Trophoblast cell (in vitro differentiated cells and primary cell): ENCODE measurements around the gene LRP1-AS.

ENCODE experiments used
- DNase-seq, 2 donors: peaks; one replicate each; pipeline ENCODE4 v3.0.0-alpha.2; 2016
- H2AFZ ChIP-seq: 2 replicates; pipeline ENCODE4 v1.6.1; 2013; ENCODE audit warnings: low read length, moderate library complexity, mild to moderate bottlenecking; ENCODE audit not compliant: insufficient read depth, poor library complexity
- H2AK5ac ChIP-seq: 2 replicates; pipeline ENCODE4 v1.6.1; 2013; ENCODE audit warnings: mild to moderate bottlenecking, low read length
- H2BK120ac ChIP-seq: 2 replicates; pipeline ENCODE4 v1.6.1; 2013; ENCODE audit warnings: low read length, mild to moderate bottlenecking, moderate library complexity; ENCODE audit not compliant: insufficient read depth, poor library complexity
- H2BK12ac ChIP-seq: 2 replicates; pipeline ENCODE4 v1.6.1; 2013; ENCODE audit warnings: mild to moderate bottlenecking, low read length, moderate library complexity
- H2BK5ac ChIP-seq: 2 replicates; pipeline ENCODE4 v1.6.1; 2013; ENCODE audit warnings: low read length, low read depth, moderate library complexity, mild to moderate bottlenecking; ENCODE audit not compliant: poor library complexity
- H3K14ac ChIP-seq: 2 replicates; pipeline ENCODE4 v1.6.1; 2013; ENCODE audit warnings: mild to moderate bottlenecking, low read length
- H3K18ac ChIP-seq: 2 replicates; pipeline ENCODE4 v1.6.1; 2013; ENCODE audit warnings: mild to moderate bottlenecking, low read length
- H3K23ac ChIP-seq: 2 replicates; pipeline ENCODE4 v1.6.1; 2013; ENCODE audit warnings: low read length
- H3K27ac ChIP-seq: 2 replicates; pipeline ENCODE4 v1.5.1; 2013; ENCODE audit warnings: low read depth, mild to moderate bottlenecking, inconsistent platforms, low read length, moderate library complexity
- H3K27me3 ChIP-seq: 2 replicates; pipeline ENCODE4 v1.6.1; 2013; ENCODE audit warnings: inconsistent platforms, mild to moderate bottlenecking, low read length, moderate library complexity; ENCODE audit not compliant: insufficient read depth
- H3K36me3 ChIP-seq, 2 experiments: 1 replicate in 1 of 2; 2 replicates in 1 of 2; pipeline ENCODE4 v1.6.1; 2013; ENCODE audit warnings: low read length in 2 of 2, mild to moderate bottlenecking in 2 of 2, moderate library complexity in 1 of 2; ENCODE audit not compliant: insufficient read depth in 2 of 2, control insufficient read depth in 1 of 2
- H3K4ac ChIP-seq: 2 replicates; pipeline ENCODE4 v1.6.1; 2013; ENCODE audit warnings: low read depth, mild to moderate bottlenecking, low read length, moderate library complexity
- H3K4me1 ChIP-seq, 2 experiments: 1 replicate in 1 of 2; 2 replicates in 1 of 2; pipeline ENCODE4 v1.6.1; 2013; ENCODE audit warnings: low read length in 2 of 2, mild to moderate bottlenecking in 2 of 2, moderate library complexity in 1 of 2; ENCODE audit not compliant: insufficient read depth in 2 of 2, control insufficient read depth in 1 of 2
- H3K4me2 ChIP-seq: 2 replicates; pipeline ENCODE4 v1.6.1; 2013; ENCODE audit warnings: inconsistent platforms, mild to moderate bottlenecking, low read length, moderate library complexity
- H3K4me3 ChIP-seq: 2 replicates; pipeline ENCODE4 v1.5.1; 2013; ENCODE audit warnings: mild to moderate bottlenecking, low read depth, low read length, inconsistent platforms
- H3K79me1 ChIP-seq: one replicate; pipeline ENCODE4 v1.6.1; 2013; ENCODE audit warnings: low read length
- H3K79me2 ChIP-seq: 2 replicates; pipeline ENCODE4 v1.6.1; 2013; ENCODE audit warnings: low read length, mild to moderate bottlenecking; ENCODE audit not compliant: control insufficient read depth, insufficient read depth, poor library complexity
- H3K9ac ChIP-seq: 2 replicates; pipeline ENCODE4 v1.6.1; 2013; ENCODE audit warnings: mild to moderate bottlenecking, low read length
- H3K9me3 ChIP-seq: 2 replicates; pipeline ENCODE4 v1.6.1; 2013; ENCODE audit warnings: low read depth, mild to moderate bottlenecking, control low read depth, inconsistent platforms, low read length; ENCODE audit not compliant: insufficient read depth
- H4K12ac ChIP-seq: 2 replicates; pipeline ENCODE4 v1.6.1; 2013; ENCODE audit warnings: low read depth, mild to moderate bottlenecking, low read length, moderate library complexity
- H4K8ac ChIP-seq: 2 replicates; pipeline ENCODE4 v1.6.1; 2013; ENCODE audit warnings: low read depth, mild to moderate bottlenecking, low read length, moderate library complexity
- H4K91ac ChIP-seq: one replicate; pipeline ENCODE4 v1.6.1; 2013; ENCODE audit warnings: low read depth, mild to moderate bottlenecking, low read length, moderate library complexity
- WGBS: extraction: QIAGEN DNeasy Blood & Tissue Kit; methylation state at CpG from one replicate; pipeline ENCODE4 v1.1.7; 2013; ENCODE audit warnings: missing lambda C conversion rate; ENCODE audit not compliant: insufficient read length, insufficient coverage; ENCODE audit errors: extremely low coverage; 5-methylcytosine and 5-hydroxymethylcytosine counted together

Gene LRP1-AS

DNA sequence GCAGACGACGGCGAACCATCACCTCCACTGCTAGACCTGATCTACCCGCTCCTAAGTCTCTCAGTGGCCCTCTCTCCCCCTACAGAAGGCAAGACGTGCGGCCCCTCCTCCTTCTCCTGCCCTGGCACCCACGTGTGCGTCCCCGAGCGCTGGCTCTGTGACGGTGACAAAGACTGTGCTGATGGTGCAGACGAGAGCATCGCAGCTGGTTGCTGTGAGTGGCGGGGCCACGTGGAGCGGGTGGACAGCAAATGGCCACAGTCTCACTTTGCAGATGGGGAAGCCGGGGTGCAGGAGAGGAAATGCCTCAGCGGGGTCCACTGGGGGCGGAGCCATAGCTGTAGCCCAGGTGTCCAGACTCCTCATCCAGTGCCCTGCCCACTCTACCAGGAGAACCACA lies 47.8 kb upstream of the LRP1-AS start:
- Histone ChIP-seq H3K79me2 (no peaks in the 10 kb centered on the region), H4K12ac (no peak overlapping the region), H3K27me3 (no peaks in the 10 kb centered on the region), H3K4me2 (no peak overlapping the region), H3K23ac (no peak overlapping the region), H2BK120ac (no peak overlapping the region), H3K79me1 (no peaks in the 10 kb centered on the region), H3K4me3 (no peak overlapping the region), H2BK12ac (no peak overlapping the region), H3K27ac (no peak overlapping the region), H3K4me1 (no peaks in the 10 kb centered on the region), H3K36me3 (peaks cover 100% of the 10 kb centered on the region in 2 experiments), H3K18ac (no peak overlapping the region), H3K9ac (no peak overlapping the region), H3K14ac (no peak overlapping the region), H2AK5ac (no peak overlapping the region), H4K8ac (no peak overlapping the region), H3K9me3 (peaks cover 12% of the 10 kb centered on the region), H4K91ac (no peak overlapping the region), H2AFZ (no peak overlapping the region), H3K4ac (no peak overlapping the region), H2BK5ac (no peak overlapping the region)
- no peak for DNase-seq
- WGBS: no CpG with 5 or more reads among the region's 19 CpGs

DNA sequence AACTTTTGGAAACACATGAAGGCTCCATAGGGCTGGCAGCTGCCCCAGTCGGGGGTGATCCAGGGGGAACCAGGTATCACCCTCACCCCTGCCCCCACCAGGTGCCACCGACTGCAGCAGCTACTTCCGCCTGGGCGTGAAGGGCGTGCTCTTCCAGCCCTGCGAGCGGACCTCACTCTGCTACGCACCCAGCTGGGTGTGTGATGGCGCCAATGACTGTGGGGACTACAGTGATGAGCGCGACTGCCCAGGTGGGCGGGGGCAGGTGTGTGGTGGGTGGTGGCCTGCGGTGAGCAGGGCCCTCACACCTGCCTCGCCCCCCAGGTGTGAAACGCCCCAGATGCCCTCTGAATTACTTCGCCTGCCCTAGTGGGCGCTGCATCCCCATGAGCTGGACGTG lies 46.8 kb upstream of the LRP1-AS start:
- Histone ChIP-seq H3K14ac (no peak overlapping the region), H4K91ac (no peak overlapping the region), H2AK5ac (no peak overlapping the region), H3K18ac (no peak overlapping the region), H4K12ac (no peak overlapping the region), H3K4me3 (no peak overlapping the region), H3K9me3 (peaks cover 12% of the 10 kb centered on the region), H3K27ac (no peak overlapping the region), H2BK120ac (no peak overlapping the region), H3K27me3 (no peaks in the 10 kb centered on the region), H3K4me2 (no peak overlapping the region), H3K36me3 (peaks cover 100% of the 10 kb centered on the region in 2 experiments), H2BK5ac (no peak overlapping the region), H3K4ac (no peak overlapping the region), H3K4me1 (no peaks in the 10 kb centered on the region), H3K79me1 (no peaks in the 10 kb centered on the region), H3K23ac (no peak overlapping the region), H2BK12ac (no peak overlapping the region), H4K8ac (no peak overlapping the region), H2AFZ (no peak overlapping the region), H3K9ac (no peak overlapping the region), H3K79me2 (no peaks in the 10 kb centered on the region)
- no CpG with 5 or more reads among the region's 18 CpGs for WGBS
- DNase-seq: no peak

- no peak overlapping the region for H3K27ac ChIP-seq
- H2BK5ac ChIP-seq: no peak overlapping the region
- H3K4me1 ChIP-seq: no peaks in the 10 kb centered on the region
- no peak overlapping the region for H4K91ac ChIP-seq
- no peak overlapping the region for H4K12ac ChIP-seq
- no peak overlapping the region for H2BK120ac ChIP-seq
- H3K79me1 ChIP-seq: no peaks in the 10 kb centered on the region
- H3K9ac ChIP-seq: no peak overlapping the region
- H3K36me3 ChIP-seq: peaks cover 100% of the 10 kb centered on the region in 2 experiments
- no peak overlapping the region for H3K4me2 ChIP-seq
- H4K8ac ChIP-seq: no peak overlapping the region
- no peak overlapping the region for H3K4ac ChIP-seq
- no peaks in the 10 kb centered on the region for H3K79me2 ChIP-seq
- no peak overlapping the region for H3K18ac ChIP-seq
- no peak overlapping the region for H2AK5ac ChIP-seq
- H3K9me3 ChIP-seq: peaks cover 12% of the 10 kb centered on the region
- no peak overlapping the region for H2BK12ac ChIP-seq
- H3K14ac ChIP-seq: no peak overlapping the region
- H2AFZ ChIP-seq: no peak overlapping the region
- no peak overlapping the region for H3K23ac ChIP-seq
- no peaks in the 10 kb centered on the region for H3K27me3 ChIP-seq
- no peak for DNase-seq
- no peak overlapping the region for H3K4me3 ChIP-seq
- WGBS: no CpG with 5 or more reads among the region's 19 CpGs
These were observed 46.4 kb upstream of the LRP1-AS start for GRCh38 chr12:57193706-57194245.

DNA sequence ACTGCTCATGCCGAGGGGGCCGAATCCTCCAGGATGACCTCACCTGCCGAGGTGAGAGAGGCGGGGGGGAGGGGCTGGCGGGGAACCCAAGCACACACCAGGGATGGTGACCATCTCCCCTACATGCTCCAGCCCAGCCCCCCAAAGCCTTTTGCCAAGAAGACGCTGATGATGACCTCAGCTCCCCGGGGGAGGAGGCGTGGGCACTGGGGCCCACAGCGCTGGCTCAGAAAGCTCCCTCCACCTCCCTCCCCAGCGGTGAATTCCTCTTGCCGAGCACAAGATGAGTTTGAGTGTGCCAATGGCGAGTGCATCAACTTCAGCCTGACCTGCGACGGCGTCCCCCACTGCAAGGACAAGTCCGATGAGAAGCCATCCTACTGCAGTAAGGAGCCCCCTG lies 45.5 kb upstream of the LRP1-AS start:
- H2BK12ac ChIP-seq: no peak overlapping the region
- no peak overlapping the region for H3K23ac ChIP-seq
- H2AK5ac ChIP-seq: no peak overlapping the region
- H3K18ac ChIP-seq: no peak overlapping the region
- H3K14ac ChIP-seq: no peak overlapping the region
- H4K12ac ChIP-seq: no peak overlapping the region
- H2BK5ac ChIP-seq: no peak overlapping the region
- H4K91ac ChIP-seq: no peak overlapping the region
- DNase-seq: no peak
- H3K79me1 ChIP-seq: no peaks in the 10 kb centered on the region
- no peak overlapping the region for H3K27ac ChIP-seq
- H3K79me2 ChIP-seq: no peaks in the 10 kb centered on the region
- H3K9me3 ChIP-seq: peaks cover 12% of the 10 kb centered on the region
- WGBS: no CpG with 5 or more reads among the region's 16 CpGs
- H2BK120ac ChIP-seq: no peak overlapping the region
- no peaks in the 10 kb centered on the region for H3K4me1 ChIP-seq
- no peaks in the 10 kb centered on the region for H3K27me3 ChIP-seq
- H2AFZ ChIP-seq: no peak overlapping the region
- no peak overlapping the region for H3K9ac ChIP-seq
- no peak overlapping the region for H3K4me3 ChIP-seq
- no peak overlapping the region for H3K4me2 ChIP-seq
- H4K8ac ChIP-seq: no peak overlapping the region
- H3K36me3 ChIP-seq: peaks cover 100% of the 10 kb centered on the region in 2 experiments
- H3K4ac ChIP-seq: no peak overlapping the region
